ENCODE measurements around the gene ARIH1. TPM values are rescaled to one million over a fixed set of nuclear protein-coding genes. Genes with fewer than 3 reads are reported as not detected.

The ARIH1 gene
- total RNA-seq, 1 donor from 2014 or later = 172 TPM

DNA sequence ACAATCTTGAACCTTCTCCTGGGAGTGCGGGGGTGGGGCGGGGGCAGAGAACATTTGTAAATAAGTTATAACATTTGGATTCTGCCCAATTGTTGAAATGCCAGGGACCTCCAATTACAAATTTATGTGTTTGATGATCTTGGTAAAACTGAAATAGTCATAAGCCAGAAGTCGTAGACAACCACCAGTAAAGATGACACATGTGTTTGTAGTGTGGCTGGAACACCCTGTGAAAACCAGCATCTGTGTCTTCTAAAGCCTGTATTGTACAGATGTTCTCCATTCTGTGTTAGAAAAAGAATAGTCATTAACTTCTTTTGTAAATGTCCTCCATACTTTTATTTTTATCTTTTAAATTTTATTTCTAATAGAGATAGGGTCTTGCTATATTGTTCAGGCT, 61.8 kb downstream of the ARIH1 start:
- Mint-ChIP-seq H3K27ac (ENCODE audit: unreplicated experiment) (no peak overlapping the region), H3K4me1 (ENCODE audit: unreplicated experiment) (peaks cover 10% of the 10 kb centered on the region), H3K27me3 (ENCODE audit: unreplicated experiment) (no peaks in the 10 kb centered on the region), H3K36me3 (ENCODE audit: unreplicated experiment) (peaks cover 15% of the 10 kb centered on the region), H3K9me3 (ENCODE audit: unreplicated experiment) (peaks cover 9% of the 10 kb centered on the region), H3K4me3 (ENCODE audit: unreplicated experiment) (no peak overlapping the region)
- no peak for TF ChIP-seq CTCF (IDR thresholded peaks at IDR 0.05)
- DNase-seq (ENCODE audit: extremely low spot score, unreplicated experiment) = no peak

DNA sequence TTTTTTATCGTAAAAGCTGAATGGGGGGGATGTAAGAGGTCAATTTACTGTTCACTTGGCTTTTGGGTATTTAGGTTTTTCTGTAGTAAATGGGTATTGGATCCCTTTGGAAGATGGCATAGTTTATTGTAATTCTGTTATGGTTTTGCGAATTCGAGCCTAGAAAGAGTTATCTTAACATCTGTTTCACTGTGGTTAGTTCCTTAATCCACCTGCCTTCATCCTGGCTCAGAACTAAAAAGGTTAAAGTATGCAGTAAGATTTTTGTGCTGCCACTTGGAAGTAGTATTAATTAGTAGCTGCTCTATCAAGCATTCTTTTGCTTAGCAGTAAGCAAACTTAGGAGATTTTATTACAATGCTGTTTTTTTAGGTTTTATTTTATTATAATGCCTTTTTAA, 62.4 kb downstream of the ARIH1 start:
- Mint-ChIP-seq H3K27me3 (ENCODE audit: unreplicated experiment) (no peaks in the 10 kb centered on the region), H3K27ac (ENCODE audit: unreplicated experiment) (no peak overlapping the region)
- TF ChIP-seq CTCF (IDR thresholded peaks at IDR 0.05) = no peak

GRCh38 chr15:72538931-72539330, 64.8 kb downstream of the ARIH1 start:
- peaks cover 24% of the 10 kb centered on the region for H3K9me3 Mint-ChIP-seq (ENCODE audit: unreplicated experiment)
- DNase-seq (ENCODE audit: extremely low spot score, unreplicated experiment) = no peak
- TF ChIP-seq CTCF (IDR thresholded peaks at IDR 0.05) = no peak
- no peak overlapping the region for H3K4me3 Mint-ChIP-seq (ENCODE audit: unreplicated experiment)
- peaks cover 10% of the 10 kb centered on the region for H3K4me1 Mint-ChIP-seq (ENCODE audit: unreplicated experiment)
- no peak overlapping the region for H3K27ac Mint-ChIP-seq (ENCODE audit: unreplicated experiment)
- peaks cover 24% of the 10 kb centered on the region for H3K36me3 Mint-ChIP-seq (ENCODE audit: unreplicated experiment)
- no peaks in the 10 kb centered on the region for H3K27me3 Mint-ChIP-seq (ENCODE audit: unreplicated experiment)

More for the DNA sequence above, 62.4 kb downstream of the ARIH1 start:
- Mint-ChIP-seq H3K4me3 (ENCODE audit: unreplicated experiment) (no peak overlapping the region), H3K36me3 (ENCODE audit: unreplicated experiment) (peaks cover 21% of the 10 kb centered on the region), H3K9me3 (ENCODE audit: unreplicated experiment) (peaks cover 14% of the 10 kb centered on the region), H3K4me1 (ENCODE audit: unreplicated experiment) (peaks cover 10% of the 10 kb centered on the region)
- DNase-seq (ENCODE audit: extremely low spot score, unreplicated experiment) = no peak

DNA sequence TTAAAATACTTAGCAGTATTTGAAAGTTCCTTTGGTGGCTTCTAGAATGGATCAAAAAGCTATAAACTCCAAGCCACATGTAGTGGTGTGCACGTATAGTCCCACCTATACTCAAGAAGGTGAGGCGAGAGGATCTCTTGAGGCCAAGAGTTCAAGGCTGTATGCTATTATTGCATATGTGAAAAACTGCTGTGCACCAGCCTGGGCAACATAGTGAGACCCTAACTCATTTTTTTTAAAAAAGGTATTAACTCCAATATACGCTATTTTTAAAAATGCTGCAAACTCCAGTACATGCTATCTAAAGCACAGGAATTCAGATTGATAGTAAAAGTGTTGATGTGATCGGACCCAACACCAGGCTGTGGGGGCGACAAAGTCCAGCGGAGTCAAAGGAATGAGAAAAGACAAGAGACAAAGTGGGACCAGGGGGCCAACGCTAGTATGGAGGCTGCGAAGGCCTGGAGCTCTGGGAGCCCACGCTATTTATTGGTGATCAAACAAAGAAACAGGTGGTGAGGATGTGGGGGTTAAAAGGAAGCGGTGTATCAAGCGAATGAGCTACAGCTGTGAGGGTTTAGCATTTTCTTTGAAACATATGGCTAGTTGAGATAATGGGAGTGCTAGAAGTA, 66.6 kb downstream of the ARIH1 start:
- H3K36me3 Mint-ChIP-seq (ENCODE audit: unreplicated experiment) = peaks cover 31% of the 10 kb centered on the region
- H3K27me3 Mint-ChIP-seq (ENCODE audit: unreplicated experiment) = no peaks in the 10 kb centered on the region
- H3K27ac Mint-ChIP-seq (ENCODE audit: unreplicated experiment) = no peak overlapping the region
- H3K4me3 Mint-ChIP-seq (ENCODE audit: unreplicated experiment) = no peak overlapping the region
- no peak for DNase-seq (ENCODE audit: extremely low spot score, unreplicated experiment)
- no peak for TF ChIP-seq CTCF (IDR thresholded peaks at IDR 0.05)
- H3K4me1 Mint-ChIP-seq (ENCODE audit: unreplicated experiment) = peaks cover 10% of the 10 kb centered on the region
- H3K9me3 Mint-ChIP-seq (ENCODE audit: unreplicated experiment) = peaks cover 24% of the 10 kb centered on the region

DNA sequence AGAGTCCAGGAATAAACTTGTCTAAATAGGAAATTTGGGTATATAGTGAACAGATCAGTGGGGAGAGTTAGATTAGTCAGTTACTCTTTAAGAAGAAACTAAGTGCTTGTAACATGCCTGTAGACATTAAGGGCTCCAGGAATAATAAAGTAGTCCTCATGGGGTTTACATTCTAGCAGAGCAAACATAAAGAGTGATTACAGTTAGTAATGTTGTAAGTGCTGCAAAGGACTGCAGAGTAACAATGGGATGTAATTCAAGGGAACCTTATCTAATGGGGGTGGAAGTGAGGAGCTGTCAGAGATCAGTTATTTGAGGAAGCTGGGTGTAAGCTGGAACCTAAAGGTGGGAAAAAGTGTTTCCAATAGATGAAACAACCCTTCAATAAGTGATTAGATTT, 67.5 kb downstream of the ARIH1 start:
- peaks cover 39% of the 10 kb centered on the region for H3K36me3 Mint-ChIP-seq (ENCODE audit: unreplicated experiment)

More for the DNA sequence above, 67.5 kb downstream of the ARIH1 start:
- no peak for TF ChIP-seq CTCF (IDR thresholded peaks at IDR 0.05)
- Mint-ChIP-seq H3K4me1 (ENCODE audit: unreplicated experiment) (peaks cover 6% of the 10 kb centered on the region), H3K4me3 (ENCODE audit: unreplicated experiment) (no peak overlapping the region), H3K27ac (ENCODE audit: unreplicated experiment) (no peak overlapping the region), H3K27me3 (ENCODE audit: unreplicated experiment) (no peaks in the 10 kb centered on the region), H3K9me3 (ENCODE audit: unreplicated experiment) (peaks cover 24% of the 10 kb centered on the region)
- no peak for DNase-seq (ENCODE audit: extremely low spot score, unreplicated experiment)

Data from osteocyte (in vitro differentiated cells).